AG04449 (cell line): ENCODE measurements around the gene LRP2.

Source experiments
- CTCF ChIA-PET: fragments of 350-600 bp; formaldehyde crosslinking; extraction: SDS; loops from one replicate; lab custom pipeline; 2021; ENCODE audit warnings: antibody characterized with exemption; lab: Yijun Ruan, JAX
- POLR2A ChIA-PET: fragments of 400-600, 350-600 bp; formaldehyde crosslinking; extraction: SDS; loops from one replicate; lab custom pipeline; 2020; ENCODE audit warnings: antibody characterized with exemption, inconsistent platforms; lab: Yijun Ruan, JAX
- DNase-seq: peaks from one replicate; pipeline ENCODE4 v3.0.0-alpha.2; 2010; ENCODE audit warnings: low read depth, low spot score
- H3K4me3 ChIP-seq: 2 replicates; pipeline ENCODE4 v1.5.1; 2011; ENCODE audit warnings: low read depth, mild to moderate bottlenecking, control low read depth, low read length
- TF ChIP-seq, protein P1 (sequence below): IDR thresholded peaks from one replicate; pipeline ENCODE4 v1.5.1; 2011; ENCODE audit warnings: mild to moderate bottlenecking, moderate library complexity, low read length, control low read depth, inconsistent platforms; ENCODE audit not compliant: insufficient read depth; ENCODE audit errors: missing control alignments

The LRP2 gene

GRCh38 chr2:169107645-169108044 lies 254.7 kb downstream of the LRP2 start:
- TF ChIP-seq, protein P1, sequence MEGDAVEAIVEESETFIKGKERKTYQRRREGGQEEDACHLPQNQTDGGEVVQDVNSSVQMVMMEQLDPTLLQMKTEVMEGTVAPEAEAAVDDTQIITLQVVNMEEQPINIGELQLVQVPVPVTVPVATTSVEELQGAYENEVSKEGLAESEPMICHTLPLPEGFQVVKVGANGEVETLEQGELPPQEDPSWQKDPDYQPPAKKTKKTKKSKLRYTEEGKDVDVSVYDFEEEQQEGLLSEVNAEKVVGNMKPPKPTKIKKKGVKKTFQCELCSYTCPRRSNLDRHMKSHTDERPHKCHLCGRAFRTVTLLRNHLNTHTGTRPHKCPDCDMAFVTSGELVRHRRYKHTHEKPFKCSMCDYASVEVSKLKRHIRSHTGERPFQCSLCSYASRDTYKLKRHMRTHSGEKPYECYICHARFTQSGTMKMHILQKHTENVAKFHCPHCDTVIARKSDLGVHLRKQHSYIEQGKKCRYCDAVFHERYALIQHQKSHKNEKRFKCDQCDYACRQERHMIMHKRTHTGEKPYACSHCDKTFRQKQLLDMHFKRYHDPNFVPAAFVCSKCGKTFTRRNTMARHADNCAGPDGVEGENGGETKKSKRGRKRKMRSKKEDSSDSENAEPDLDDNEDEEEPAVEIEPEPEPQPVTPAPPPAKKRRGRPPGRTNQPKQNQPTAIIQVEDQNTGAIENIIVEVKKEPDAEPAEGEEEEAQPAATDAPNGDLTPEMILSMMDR = no peak
- H3K4me3 ChIP-seq = no peak overlapping the region
- ChIA-PET CTCF (interaction anchor here (1.5 to 5.5 kb wide), 2 partner anchors 18 to 24 kb away, joined by 4 to 53 read pairs; no protein-coding TSS in a partner anchor), POLR2A (no interaction called here)
- no peak for DNase-seq

GRCh38 chr2:169106563-169107545 lies 255.5 kb downstream of the LRP2 start:
- CTCF ChIA-PET = interaction anchor here (0.9 to 5.5 kb wide), 3 partner anchors 19 to 25 kb away, joined by 4 to 53 read pairs (median 4); no protein-coding TSS in a partner anchor
- no peak overlapping the region for H3K4me3 ChIP-seq
- no peak for DNase-seq
- POLR2A ChIA-PET = no interaction called here
- TF ChIP-seq, protein P1 = no peak

DNA sequence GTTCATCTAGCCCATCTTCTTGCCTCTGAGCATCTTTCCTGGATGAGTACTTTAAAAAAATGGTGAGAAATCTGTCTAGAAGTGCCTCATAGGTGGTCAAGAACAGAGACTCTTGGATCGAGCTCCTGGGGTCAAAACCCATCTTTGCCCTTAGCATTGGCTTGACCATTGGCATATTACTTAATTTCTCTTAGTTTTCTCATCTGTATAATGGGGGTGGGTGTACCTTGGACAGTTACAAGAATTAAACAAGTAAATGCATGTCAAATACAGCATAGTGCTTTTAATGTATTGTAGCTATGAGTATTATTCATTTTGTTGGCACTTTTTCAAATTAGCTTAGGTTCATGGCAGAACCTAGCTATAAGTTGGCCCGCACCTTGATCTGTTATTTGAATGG lies 256.2 kb downstream of the LRP2 start:
- TF ChIP-seq, protein P1 = no peak
- ChIA-PET POLR2A (no interaction called here), CTCF (interaction anchor here (0.9 kb wide), 1 partner anchor 26 kb away, joined by 4 read pairs; no protein-coding TSS in a partner anchor)
- no peak overlapping the region for H3K4me3 ChIP-seq
- no peak for DNase-seq

DNA sequence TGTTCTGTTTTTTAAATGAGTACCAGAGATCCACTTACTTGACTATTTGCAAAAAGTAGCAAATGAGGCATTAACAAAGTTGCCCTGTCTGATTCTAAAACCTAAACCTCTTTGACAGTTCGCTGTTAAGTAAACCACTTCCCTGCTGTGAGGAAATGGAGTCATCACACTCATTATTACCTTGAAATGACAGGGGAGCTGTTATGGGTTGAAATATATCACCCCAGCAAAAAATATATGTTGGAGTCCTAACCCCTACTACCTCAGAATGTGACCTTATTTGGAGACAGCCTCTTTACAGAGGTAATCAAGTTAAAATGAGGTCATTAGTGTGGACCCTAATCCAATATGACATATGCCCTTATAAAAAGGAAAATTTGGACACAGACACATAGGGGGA lies 256.9 kb downstream of the LRP2 start:
- TF ChIP-seq, protein P1 = no peak
- H3K4me3 ChIP-seq = no peak overlapping the region
- ChIA-PET CTCF (interaction anchor here (0.9 kb wide), 1 partner anchor 26 kb away, joined by 4 read pairs; no protein-coding TSS in a partner anchor), POLR2A (no interaction called here)
- DNase-seq = no peak

DNA sequence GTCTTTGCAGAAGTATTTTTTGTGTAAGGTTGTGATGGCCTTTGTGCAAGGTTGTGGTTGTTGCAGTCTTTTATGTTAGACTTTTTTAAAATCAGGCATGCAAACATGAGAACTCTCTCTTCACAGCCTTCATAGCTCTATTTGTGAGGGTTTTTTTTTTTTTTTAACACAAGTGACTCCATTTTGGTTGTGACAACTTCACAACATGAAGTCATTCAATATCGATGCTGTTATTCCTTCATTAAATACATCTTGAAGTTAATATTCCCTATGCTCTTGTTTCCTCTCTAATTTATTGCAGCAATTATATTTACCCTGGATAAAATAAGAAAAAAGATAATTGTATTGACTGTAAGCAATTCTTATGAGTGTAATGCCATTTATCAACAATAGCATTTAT lies 257.5 kb downstream of the LRP2 start:
- H3K4me3 ChIP-seq = no peak overlapping the region
- ChIA-PET CTCF (no interaction called here), POLR2A (no interaction called here)
- no peak for DNase-seq
- TF ChIP-seq, protein P1 = no peak

- TF ChIP-seq, protein P1 = no peak
- no peak overlapping the region for H3K4me3 ChIP-seq
- DNase-seq = peak; percentile 46
- ChIA-PET CTCF (interaction anchor here (5.6 kb wide), 1 partner anchor 14 kb away, joined by 26 read pairs; no protein-coding TSS in a partner anchor), POLR2A (no interaction called here)
Measured at GRCh38 chr2:169095621-169096105, 266.7 kb downstream of the LRP2 start.
